ENCODE results near the gene CCT8L2.
"Not testable (repeated sequence)": the region's sequence is repeated elsewhere in the genome, so short reads cannot be mapped to it uniquely, and the experiment has no call there.

Gene CCT8L2

GRCh38 chr22:16592231-16592630, 379 bp downstream of the CCT8L2 start:
- not testable (repeated sequence) for DNase-seq

- not testable (repeated sequence) for DNase-seq
Observed at GRCh38 chr22:16591136-16591535, 1.5 kb downstream of the CCT8L2 start.

- DNase-seq = no peak
Observed at GRCh38 chr22:16586991-16587390, 5.6 kb downstream of the CCT8L2 start.

GRCh38 chr22:16586170-16586569, 6.4 kb downstream of the CCT8L2 start:
- no peak for DNase-seq

GRCh38 chr22:16580872-16581271, 11.7 kb downstream of the CCT8L2 start:
- not testable (repeated sequence) for DNase-seq

GRCh38 chr22:16569240-16569834, 23.3 kb downstream of the CCT8L2 start:
- DNase-seq = not testable (repeated sequence)

GRCh38 chr22:16568425-16568758, 24.2 kb downstream of the CCT8L2 start:
- no peak for DNase-seq

- DNase-seq = not testable (repeated sequence)
Observed at GRCh38 chr22:16567617-16568424, 24.8 kb downstream of the CCT8L2 start.

GRCh38 chr22:16566421-16567151, 26.0 kb downstream of the CCT8L2 start:
- not testable (repeated sequence) for DNase-seq

- peak; percentile 16 for DNase-seq
Observed at GRCh38 chr22:16565585-16566420, 26.8 kb downstream of the CCT8L2 start.

GRCh38 chr22:16564837-16565584, 27.6 kb downstream of the CCT8L2 start:
- not testable (repeated sequence) for DNase-seq

- DNase-seq = peak; percentile 15
Observed at GRCh38 chr22:16563555-16564520, 28.8 kb downstream of the CCT8L2 start.

GRCh38 chr22:16562711-16563554, 29.7 kb downstream of the CCT8L2 start:
- no peak for DNase-seq

- not testable (repeated sequence) for DNase-seq
Observed at GRCh38 chr22:16561093-16561658, 31.4 kb downstream of the CCT8L2 start.

GRCh38 chr22:16560651-16561050, 32.0 kb downstream of the CCT8L2 start:
- not testable (repeated sequence) for DNase-seq

- DNase-seq = not testable (repeated sequence)
Observed at GRCh38 chr22:16559996-16560395, 32.6 kb downstream of the CCT8L2 start.

GRCh38 chr22:16559056-16559955, 33.3 kb downstream of the CCT8L2 start:
- DNase-seq = no peak

GRCh38 chr22:16558376-16558945, 34.1 kb downstream of the CCT8L2 start:
- not testable (repeated sequence) for DNase-seq
